ENCODE results near the gene IL12B.
"Not testable (repeated sequence)": the region's sequence is repeated elsewhere in the genome, so short reads cannot be mapped to it uniquely, and the experiment has no call there.

The IL12B gene

DNA sequence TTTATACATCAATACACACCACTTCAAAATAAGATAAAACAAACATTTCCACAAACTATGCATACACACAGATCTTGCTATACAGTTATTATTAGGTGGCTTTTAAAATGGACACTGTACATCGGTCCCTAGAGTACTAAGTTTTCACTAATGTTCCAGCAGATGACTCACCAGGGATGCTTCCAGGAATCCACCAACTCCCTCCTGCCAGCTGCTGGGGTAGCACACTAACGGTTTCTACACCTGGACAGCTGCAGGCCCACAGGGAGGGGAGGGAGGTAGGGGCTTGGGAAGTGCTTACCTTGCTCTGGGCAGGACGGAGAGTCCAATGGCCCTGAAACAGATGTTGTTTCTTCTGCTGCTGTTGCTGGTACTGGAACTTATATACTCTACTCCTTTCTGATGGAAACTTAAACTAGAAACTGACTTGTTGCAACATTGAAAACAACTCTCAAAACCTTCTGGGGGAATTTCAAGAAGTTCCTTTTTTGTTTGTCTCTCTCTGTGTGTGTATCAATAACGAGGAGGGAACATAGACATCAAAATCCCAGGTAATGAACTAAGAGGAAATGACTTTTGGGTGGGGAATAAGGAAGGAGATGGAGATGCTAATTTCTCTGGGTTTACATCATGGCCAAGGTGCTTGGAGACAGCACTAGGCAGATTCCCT is at the start of gene IL12B:
Gene IL12B (minus strand): TSS at position 357 of the 670 bp plus-strand sequence. CDS start 3,705 bp downstream, outside the sequence.
- Histone ChIP-seq H3K27me3 (no peaks in the 10 kb centered on the region), H3K27ac (peak within 1 kb of the TSS; percentile 73; the same call in 1 of the 2 replicates), H3K36me3 (no peaks in the 10 kb centered on the region), H3K4me1 (peaks cover 40% of the 10 kb centered on the region), H3K9ac (peak within 1 kb of the TSS; percentile 69), H3K4me3 (peak within 1 kb of the TSS; percentile 70), H4K20me1 (no peaks in the 10 kb centered on the region), H3K9me3 (no peaks in the 10 kb centered on the region), H3K4me2 (peak within 1 kb of the TSS; percentile 76)
- TF ChIP-seq Cebpa-rat (IDR thresholded peaks at IDR 0.05), result no peak

DNA sequence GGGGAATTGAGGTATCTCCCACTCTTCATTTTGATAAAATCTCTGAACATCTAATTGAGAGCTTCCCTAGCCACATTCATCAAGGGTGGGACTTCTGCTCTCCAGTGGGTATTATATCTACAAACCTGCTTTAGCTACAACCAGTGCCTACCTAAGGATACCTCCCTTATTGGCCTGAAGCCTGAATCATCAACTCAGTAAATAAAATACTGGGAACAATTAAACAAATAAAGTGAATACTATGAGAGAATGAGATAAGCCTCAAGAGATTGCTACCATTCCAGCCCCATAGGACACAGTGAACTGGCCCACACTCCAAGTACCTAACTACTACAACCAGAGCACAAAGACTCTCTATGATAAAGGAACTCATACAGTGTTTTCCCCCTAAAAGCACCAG is 47.4 kb upstream of the IL12B start:
- no peak overlapping the region for H3K4me3 ChIP-seq
- H3K4me1 ChIP-seq, result no peaks in the 10 kb centered on the region
- H3K36me3 ChIP-seq, result no peaks in the 10 kb centered on the region
- TF ChIP-seq Cebpa-rat (IDR thresholded peaks at IDR 0.05), result no peak
- H3K27ac ChIP-seq, result no peak overlapping the region
- H4K20me1 ChIP-seq, result no peaks in the 10 kb centered on the region
- H3K9me3 ChIP-seq, result peaks cover 79% of the 10 kb centered on the region
- H3K9ac ChIP-seq, result no peak overlapping the region
- no peaks in the 10 kb centered on the region for H3K27me3 ChIP-seq
- no peak overlapping the region for H3K4me2 ChIP-seq

DNA sequence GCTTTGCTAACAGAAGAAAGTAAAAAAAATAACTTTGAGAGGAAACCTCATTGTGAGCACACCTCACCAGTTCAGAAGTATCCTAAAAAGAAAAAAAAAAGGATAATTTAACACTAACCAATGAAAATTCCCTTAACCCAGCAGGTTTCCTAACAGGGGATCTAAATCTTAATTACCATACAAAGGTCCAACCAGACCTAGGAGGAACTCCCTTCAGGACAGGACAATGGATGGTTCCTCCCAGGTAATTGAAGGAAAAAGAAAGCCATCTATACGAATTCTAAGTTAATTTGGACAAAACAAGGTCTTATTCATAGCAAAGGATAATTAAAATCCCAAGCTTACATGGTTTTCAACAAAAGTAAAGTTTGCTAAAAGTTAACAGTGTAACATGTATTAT is 37.6 kb upstream of the IL12B start:
- H4K20me1 ChIP-seq, result not testable (repeated sequence)

DNA sequence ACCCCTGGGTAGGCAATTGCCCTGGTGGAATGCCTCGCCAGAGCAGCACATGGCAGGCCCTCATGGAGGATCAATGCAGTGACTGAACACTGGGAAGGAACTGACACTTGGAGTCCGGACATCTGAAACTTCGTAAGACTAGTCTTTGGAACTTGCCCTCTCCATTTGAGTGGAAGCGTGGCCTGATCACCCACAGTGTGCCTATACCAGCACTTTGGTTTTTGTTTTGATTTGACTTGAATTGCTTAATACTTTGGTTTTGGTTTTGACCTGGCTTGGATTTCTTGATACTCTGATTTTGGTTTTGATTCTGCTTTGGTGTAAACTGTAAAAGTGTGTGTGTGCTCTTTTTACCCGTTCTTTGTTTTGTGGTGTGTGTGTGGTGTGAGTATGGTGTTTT is 36.5 kb upstream of the IL12B start:
- H3K4me3 ChIP-seq, H3K9ac ChIP-seq, H3K36me3 ChIP-seq, H3K27ac ChIP-seq, H3K4me1 ChIP-seq, H3K9me3 ChIP-seq, H3K4me2 ChIP-seq, H4K20me1 ChIP-seq, H3K27me3 ChIP-seq: not testable (repeated sequence)

More for the DNA sequence above, 37.6 kb upstream of the IL12B start:
- not testable (repeated sequence) for H3K36me3 ChIP-seq, H3K27ac ChIP-seq, H3K4me2 ChIP-seq, H3K9ac ChIP-seq, H3K4me3 ChIP-seq, H3K4me1 ChIP-seq, H3K27me3 ChIP-seq
- peaks cover 12% of the 10 kb centered on the region; the same call in 1 of the 2 replicates for H3K9me3 ChIP-seq

DNA sequence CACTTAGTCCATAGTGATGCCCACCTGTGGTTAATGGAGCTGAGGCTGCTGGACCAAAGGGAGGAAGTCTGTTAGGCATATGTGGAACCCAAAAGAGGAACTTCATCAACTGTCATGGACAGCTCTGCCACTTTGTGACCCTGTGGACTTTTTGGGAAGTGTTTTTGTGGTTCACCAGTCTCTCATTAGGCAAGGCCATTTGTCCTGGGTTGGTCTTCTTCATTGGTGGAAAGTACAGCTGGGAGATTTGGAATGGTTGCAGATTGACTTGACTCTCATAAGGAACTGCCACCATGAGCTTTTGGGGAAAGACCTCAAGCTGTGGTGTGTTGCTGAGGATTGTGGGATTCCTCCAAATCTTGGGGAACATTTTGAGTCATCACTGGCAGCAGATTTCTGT is 31.9 kb upstream of the IL12B start:
- 0 out of 2 replicates have a peak overlapping the region, but pooled peaks have one; percentile 18 for H3K27ac ChIP-seq
- peaks cover 20% of the 10 kb centered on the region for H3K4me1 ChIP-seq
- peak overlapping the region; percentile 60 for H3K4me2 ChIP-seq
- no peaks in the 10 kb centered on the region for H3K36me3 ChIP-seq
- H3K27me3 ChIP-seq, result no peaks in the 10 kb centered on the region
- no peaks in the 10 kb centered on the region for H4K20me1 ChIP-seq
- no peak overlapping the region for H3K9ac ChIP-seq
- no peak overlapping the region for H3K4me3 ChIP-seq
- TF ChIP-seq Cebpa-rat (IDR thresholded peaks at IDR 0.05), result no peak
- H3K9me3 ChIP-seq, result no peaks in the 10 kb centered on the region; the same call in 1 of the 2 replicates

DNA sequence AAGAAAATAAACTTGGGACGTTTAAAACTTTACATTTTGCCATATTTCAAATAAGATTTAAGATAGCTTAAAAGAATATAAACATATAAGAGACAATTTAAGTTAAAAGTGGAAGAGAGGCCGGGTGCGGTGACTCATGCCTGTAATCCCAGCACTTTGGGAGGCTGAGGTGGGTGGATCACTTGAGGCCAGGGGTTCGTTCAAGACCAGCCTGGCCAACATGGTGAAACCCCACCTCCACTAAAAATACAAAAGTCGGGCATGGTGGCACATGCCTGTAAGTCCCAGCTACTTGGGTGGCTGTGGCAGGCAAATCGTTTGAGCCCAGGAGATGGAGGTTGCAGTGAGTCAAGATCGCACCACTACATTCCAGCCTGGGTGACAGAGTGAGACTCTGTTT is 29.6 kb upstream of the IL12B start:
- H3K4me1 ChIP-seq, result peaks cover 20% of the 10 kb centered on the region
- peak overlapping the region; percentile 46; the same call in 1 of the 2 replicates for H3K4me2 ChIP-seq
- not testable (repeated sequence) for H4K20me1 ChIP-seq, H3K27ac ChIP-seq, H3K27me3 ChIP-seq, H3K9me3 ChIP-seq, H3K4me3 ChIP-seq, H3K9ac ChIP-seq, H3K36me3 ChIP-seq

DNA sequence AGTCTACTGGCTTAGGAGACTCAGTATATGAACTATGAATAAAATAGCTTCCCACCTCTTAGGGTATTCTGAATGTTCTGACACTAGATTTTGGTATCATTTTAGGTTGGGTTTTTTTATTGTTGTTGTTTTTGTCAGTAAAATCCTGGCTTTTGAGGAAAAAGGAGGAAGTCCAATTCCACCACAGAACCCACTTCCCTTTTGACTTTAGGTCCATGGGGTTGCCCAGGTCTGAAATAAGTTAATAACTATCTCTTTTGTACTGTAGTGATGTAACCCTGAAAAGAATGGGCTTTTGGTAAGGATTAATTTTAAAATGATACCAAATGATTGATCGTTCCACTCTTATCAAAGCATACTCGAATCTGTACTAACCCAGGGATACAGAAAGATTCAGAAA is 29.1 kb upstream of the IL12B start:
- no peaks in the 10 kb centered on the region; the same call in 1 of the 2 replicates for H3K9me3 ChIP-seq
- H3K27me3 ChIP-seq, result no peaks in the 10 kb centered on the region
- H4K20me1 ChIP-seq, result no peaks in the 10 kb centered on the region
- peak overlapping the region; percentile 46 for H3K4me2 ChIP-seq
- H3K4me3 ChIP-seq, result no peak overlapping the region
- TF ChIP-seq Cebpa-rat (IDR thresholded peaks at IDR 0.05), result no peak
- H3K4me1 ChIP-seq, result peaks cover 20% of the 10 kb centered on the region
- H3K27ac ChIP-seq, result no peak overlapping the region
- H3K9ac ChIP-seq, result no peak overlapping the region
- H3K36me3 ChIP-seq, result no peaks in the 10 kb centered on the region

DNA sequence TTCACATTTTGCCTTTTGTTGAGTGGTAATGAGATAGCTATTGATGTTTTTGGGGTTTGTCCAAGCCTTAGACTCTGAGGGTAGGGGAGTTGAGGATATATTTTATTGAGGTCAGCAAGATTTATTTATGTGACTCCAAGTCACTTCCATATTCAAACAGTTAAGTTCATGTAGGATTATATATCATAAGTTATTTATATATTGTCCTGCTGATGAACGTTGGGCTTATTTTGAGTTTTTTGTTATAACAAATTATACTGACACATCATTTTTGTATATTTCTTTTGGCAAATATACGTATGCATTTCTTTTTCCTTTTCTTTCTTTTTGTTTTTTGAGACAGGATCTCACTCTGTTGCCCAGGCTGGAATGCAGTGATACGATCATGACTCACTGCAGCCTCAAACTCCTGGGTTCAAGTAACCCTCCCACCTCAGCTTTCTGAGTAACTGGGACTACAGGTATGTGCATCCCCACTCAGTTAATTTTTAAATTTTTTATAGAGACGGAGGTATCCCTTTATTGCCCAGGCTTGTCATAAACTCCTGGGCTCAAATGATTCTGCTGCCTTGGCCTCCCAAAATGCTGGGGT is 23.5 kb upstream of the IL12B start:
- Histone ChIP-seq H3K4me3 (no peak overlapping the region), H3K9ac (no peak overlapping the region), H4K20me1 (no peaks in the 10 kb centered on the region), H3K4me1 (peaks cover 7% of the 10 kb centered on the region; the same call in 1 of the 2 replicates), H3K36me3 (no peaks in the 10 kb centered on the region), H3K27me3 (no peaks in the 10 kb centered on the region), H3K4me2 (no peak overlapping the region), H3K27ac (no peak overlapping the region), H3K9me3 (no peaks in the 10 kb centered on the region)
- TF ChIP-seq Cebpa-rat (IDR thresholded peaks at IDR 0.05), result no peak

DNA sequence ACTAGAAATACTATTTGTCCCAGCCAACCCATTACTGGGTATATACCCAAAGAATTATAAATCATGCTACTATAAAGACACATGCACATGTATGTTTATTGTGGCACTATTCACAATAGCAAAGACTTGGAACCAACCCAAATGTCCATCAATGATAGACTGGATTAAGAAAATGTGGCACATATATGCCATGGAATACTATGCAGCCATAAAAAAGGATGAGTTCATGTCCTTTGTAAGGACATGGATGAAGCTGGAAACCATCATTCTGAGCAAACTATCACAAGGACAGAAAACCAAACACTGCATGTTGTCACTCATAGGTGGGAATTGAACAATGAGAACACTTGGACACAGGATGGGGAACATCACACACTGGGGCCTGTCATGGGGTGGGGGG is 20.4 kb upstream of the IL12B start:
- not testable (repeated sequence) for H3K9me3 ChIP-seq, H3K4me1 ChIP-seq, H3K36me3 ChIP-seq, H3K4me3 ChIP-seq, H3K27ac ChIP-seq, H3K9ac ChIP-seq, H4K20me1 ChIP-seq, H3K27me3 ChIP-seq, H3K4me2 ChIP-seq

DNA sequence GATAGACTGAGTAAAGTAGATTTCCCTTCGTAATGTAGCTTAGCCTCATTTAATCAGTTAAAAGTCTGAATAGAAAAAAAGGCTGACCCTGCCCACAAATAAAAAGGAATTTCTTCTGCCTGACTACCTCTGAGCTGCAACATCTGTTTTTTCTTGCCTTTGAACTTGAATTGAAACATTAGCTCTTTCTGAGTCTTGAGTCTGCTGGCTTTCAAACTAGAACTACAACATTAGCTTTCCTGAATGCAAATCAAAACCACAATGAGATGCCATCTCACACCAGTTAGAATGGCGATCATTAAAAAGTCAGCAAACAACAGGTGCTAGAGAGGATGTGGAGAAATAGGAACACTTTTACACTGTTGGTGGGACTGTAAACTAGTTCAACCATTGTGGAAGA is 19.9 kb upstream of the IL12B start:
- not testable (repeated sequence) for H3K36me3 ChIP-seq, H3K9me3 ChIP-seq, H3K4me1 ChIP-seq, H3K4me3 ChIP-seq, H3K27ac ChIP-seq, H3K9ac ChIP-seq, H3K27me3 ChIP-seq, H4K20me1 ChIP-seq, H3K4me2 ChIP-seq

DNA sequence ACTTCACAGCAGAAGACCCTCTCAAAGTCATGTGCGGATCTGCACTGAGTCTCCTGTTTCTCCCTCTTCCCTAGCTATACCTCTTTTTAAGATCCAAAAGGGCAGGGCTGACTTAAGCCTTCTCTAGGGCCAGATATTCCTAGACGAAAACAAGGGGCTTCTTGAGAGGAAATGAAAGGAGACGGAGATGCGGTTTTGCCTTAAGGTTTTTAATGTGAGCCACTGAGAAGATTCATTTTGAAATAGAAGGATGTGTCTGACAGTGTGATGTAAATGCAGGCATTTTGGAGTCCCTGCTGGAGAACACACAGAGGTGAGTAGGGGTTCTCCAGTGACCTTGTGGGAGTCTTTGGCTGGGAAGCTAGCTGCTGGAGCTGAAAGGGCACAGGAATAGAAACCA is 15.6 kb upstream of the IL12B start:
- H3K4me1 ChIP-seq, result peaks cover 10% of the 10 kb centered on the region; the same call in 1 of the 2 replicates
- H3K9me3 ChIP-seq, result peaks cover 18% of the 10 kb centered on the region
- H3K36me3 ChIP-seq, result no peaks in the 10 kb centered on the region
- TF ChIP-seq Cebpa-rat (IDR thresholded peaks at IDR 0.05), result no peak
- H3K4me2 ChIP-seq, result no peak overlapping the region
- no peaks in the 10 kb centered on the region for H4K20me1 ChIP-seq
- no peak overlapping the region for H3K27ac ChIP-seq
- no peak overlapping the region for H3K4me3 ChIP-seq
- H3K9ac ChIP-seq, result no peak overlapping the region
- no peaks in the 10 kb centered on the region for H3K27me3 ChIP-seq

All from BLaER1 (cell line).